Fibroblast of lung (primary cell): ENCODE results near the gene FAHD2A. TPM values are rescaled to one million over a fixed set of nuclear protein-coding genes. Genes with fewer than 3 reads are reported as not detected.

Experiments used
- DNase-seq, 2 donors: peaks; one replicate each; pipeline versions ENCODE4 v3.0.0 to v3.0.0-alpha.2; 2010; ENCODE audit warnings: low read depth in 2 of 2
- H2AFZ ChIP-seq: 2 replicates; pipeline ENCODE4 v1.5.1; 2012; ENCODE audit warnings: low read length, control low read depth, inconsistent platforms
- H3K27ac ChIP-seq: 2 replicates; pipeline ENCODE4 v1.5.1; 2011; ENCODE audit warnings: low read length, control low read depth; ENCODE audit not compliant: insufficient read depth
- H3K27me3 ChIP-seq: 2 replicates; pipeline ENCODE4 v1.5.1; 2011; ENCODE audit warnings: mild to moderate bottlenecking, low read length; ENCODE audit not compliant: control insufficient read depth, insufficient read depth
- H3K36me3 ChIP-seq: 2 replicates; pipeline ENCODE4 v1.5.1; 2011; ENCODE audit warnings: low read length; ENCODE audit not compliant: control insufficient read depth, insufficient read depth
- H3K4me1 ChIP-seq: 2 replicates; pipeline ENCODE4 v1.5.1; 2011; ENCODE audit warnings: low read length; ENCODE audit not compliant: control insufficient read depth, insufficient read depth; ENCODE audit errors: extremely low read depth
- H3K4me2 ChIP-seq: 2 replicates; pipeline ENCODE4 v1.5.1; 2011; ENCODE audit warnings: low read length, control low read depth; ENCODE audit not compliant: insufficient read depth; ENCODE audit errors: extremely low read depth
- H3K4me3 ChIP-seq, 4 experiments: fragments of 200-600 bp in 1 of 4; sonication (generic) in 1 of 4; replicated peaks in 1 of 4; 2 replicates each; pipeline ENCODE4 v1.5.1; 2011 to 2016; ENCODE audit warnings: low read length in 4 of 4, low read depth in 3 of 4, mild to moderate bottlenecking in 3 of 4, control low read depth in 2 of 4, inconsistent platforms in 1 of 4, mixed read lengths in 1 of 4; ENCODE audit not compliant: insufficient read depth in 1 of 4; ENCODE audit errors: control extremely low read depth in 1 of 4
- H3K79me2 ChIP-seq: 2 replicates; pipeline ENCODE4 v1.5.1; 2012; ENCODE audit warnings: mild to moderate bottlenecking, low read length, inconsistent platforms; ENCODE audit not compliant: control insufficient read depth, insufficient read depth
- H3K9ac ChIP-seq: 2 replicates; pipeline ENCODE4 v1.5.1; 2011; ENCODE audit warnings: mild to moderate bottlenecking, low read length, control low read depth; ENCODE audit not compliant: insufficient read depth
- H3K9me3 ChIP-seq: 2 replicates; pipeline ENCODE4 v1.5.1; 2012; ENCODE audit warnings: low read depth, low read length; ENCODE audit not compliant: control insufficient read depth, insufficient read depth
- H4K20me1 ChIP-seq: 2 replicates; pipeline ENCODE4 v1.5.1; 2011; ENCODE audit warnings: low read length; ENCODE audit not compliant: control insufficient read depth, insufficient read depth; ENCODE audit errors: extremely low read depth
- CTCF ChIP-seq, 2 donors: IDR thresholded peaks in 1 of 2; conservative IDR thresholded peaks in 1 of 2; 1 replicate in 1 of 2; 2 replicates in 1 of 2; pipeline ENCODE4 v1.5.1; 2011 to 2012; ENCODE audit warnings: low read length in 2 of 2, control low read depth in 1 of 2, inconsistent platforms in 1 of 2, low read depth in 1 of 2, mild to moderate bottlenecking in 1 of 2
- EZH2 ChIP-seq: IDR thresholded peaks from 2 replicates; pipeline ENCODE4 v1.5.1; 2012; ENCODE audit warnings: low read length, control low read depth, mild to moderate bottlenecking; ENCODE audit errors: missing control alignments
- polyA plus RNA-seq, 2 donors: library from polyadenylated mRNA; depleted of rRNA in 1 of 2; stranded (reverse) in 1 of 2; unstranded in 1 of 2; fragments of >200 nt; gene quantifications; 2 replicates each; pipeline ENCODE4 v1.2.1, GENCODE V29; 2011 to 2012; ENCODE audit warnings: missing spikeins in 1 of 2
- total RNA-seq: library from RNA; depleted of rRNA; stranded (reverse); fragments of >200 nt; gene quantifications from 2 replicates; pipeline ENCODE4 v1.2.1, GENCODE V29; 2014

The FAHD2A gene
- total and polyA plus RNA-seq, 2 donors (not counting 1 experiment from before 2014, with no cell fraction given), result 22.1 to 32.5 TPM

DNA sequence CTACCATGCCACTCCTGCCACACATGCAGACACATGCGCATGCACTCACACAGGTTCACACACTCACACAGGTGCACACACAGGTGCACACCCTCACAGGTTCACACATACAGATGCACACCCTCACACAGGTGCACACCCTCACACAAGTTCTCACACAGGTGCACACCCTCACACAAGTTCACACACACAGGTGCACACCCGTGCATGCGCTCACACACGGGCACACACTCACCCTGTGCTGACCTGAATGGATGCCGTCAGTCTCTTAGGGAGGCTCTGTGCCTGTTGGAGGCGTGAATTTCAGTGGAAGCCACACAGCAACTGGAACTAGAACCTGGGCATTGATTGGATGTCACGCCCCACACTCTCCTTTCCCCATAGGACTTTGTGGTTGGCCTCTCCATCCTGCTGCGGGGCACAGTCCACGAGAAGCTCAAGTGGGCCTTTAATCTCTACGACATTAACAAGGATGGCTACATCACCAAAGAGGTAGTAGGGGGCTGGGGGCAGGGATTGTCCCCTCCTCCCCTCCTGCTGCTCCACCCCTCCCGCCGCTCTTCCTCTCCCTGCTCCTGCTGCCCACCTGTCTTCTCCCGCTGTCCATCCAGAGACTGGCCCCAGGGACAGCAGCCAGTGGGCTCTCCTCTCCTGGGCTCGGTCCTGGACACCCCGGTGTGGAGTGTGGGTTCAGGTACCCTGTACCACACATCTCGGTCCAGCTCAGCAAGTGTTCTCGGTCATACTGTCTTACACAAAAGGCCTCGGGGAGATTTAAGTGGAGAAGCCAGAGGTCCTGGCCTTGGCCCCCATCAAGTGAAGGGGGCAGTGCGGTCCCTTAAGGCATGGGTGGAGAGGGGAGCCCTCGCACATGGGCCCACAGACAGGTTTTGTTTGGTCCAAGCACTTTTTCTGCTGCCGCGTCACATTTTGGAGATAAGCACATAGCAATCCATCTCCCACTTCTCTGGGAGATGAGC is 21.0 kb upstream of the FAHD2A start:
- Histone ChIP-seq H3K79me2 (no peaks in the 10 kb centered on the region), H3K4me1 (no peaks in the 10 kb centered on the region), H2AFZ (no peak overlapping the region), H3K4me2 (no peak overlapping the region), H3K9me3 (no peaks in the 10 kb centered on the region), H4K20me1 (no peaks in the 10 kb centered on the region), H3K36me3 (no peaks in the 10 kb centered on the region), H3K27ac (no peak overlapping the region), H3K4me3 (no peak overlapping the region), H3K27me3 (no peaks in the 10 kb centered on the region), H3K9ac (no peak overlapping the region)
- DNase-seq, result no peak
- TF ChIP-seq CTCF (conservative IDR thresholded peaks at IDR 0.05 in 1 of 2, IDR thresholded peaks at IDR 0.05 in 1 of 2; ENCODE audit: low read depth in 1 of 2, low read length in 2 of 2) (no peak), EZH2 (no peak)

- H3K4me2 ChIP-seq, result no peak overlapping the region
- H3K4me3 ChIP-seq, result no peak overlapping the region
- no peaks in the 10 kb centered on the region for H4K20me1 ChIP-seq
- TF ChIP-seq CTCF (conservative IDR thresholded peaks at IDR 0.05 in 1 of 2, IDR thresholded peaks at IDR 0.05 in 1 of 2; ENCODE audit: low read depth in 1 of 2, low read length in 2 of 2) (no peak), EZH2 (no peak)
- H2AFZ ChIP-seq, result no peak overlapping the region
- no peaks in the 10 kb centered on the region for H3K4me1 ChIP-seq
- H3K36me3 ChIP-seq, result no peaks in the 10 kb centered on the region
- DNase-seq, result no peak
- no peaks in the 10 kb centered on the region for H3K27me3 ChIP-seq
- no peaks in the 10 kb centered on the region for H3K79me2 ChIP-seq
- H3K27ac ChIP-seq, result no peak overlapping the region
- no peaks in the 10 kb centered on the region for H3K9me3 ChIP-seq
- H3K9ac ChIP-seq, result no peak overlapping the region
Measured at GRCh38 chr2:95382192-95382591, 20.3 kb upstream of the FAHD2A start.

GRCh38 chr2:95382686-95383634 is 19.5 kb upstream of the FAHD2A start:
- no peak for DNase-seq
- Histone ChIP-seq H3K9ac (no peak overlapping the region), H3K4me3 (no peak overlapping the region), H3K4me2 (no peak overlapping the region), H4K20me1 (no peaks in the 10 kb centered on the region), H3K27ac (no peak overlapping the region), H3K27me3 (no peaks in the 10 kb centered on the region), H3K36me3 (no peaks in the 10 kb centered on the region), H3K9me3 (no peaks in the 10 kb centered on the region), H3K79me2 (no peaks in the 10 kb centered on the region), H2AFZ (no peak overlapping the region), H3K4me1 (no peaks in the 10 kb centered on the region)
- no peak for TF ChIP-seq CTCF (conservative IDR thresholded peaks at IDR 0.05 in 1 of 2, IDR thresholded peaks at IDR 0.05 in 1 of 2; ENCODE audit: low read depth in 1 of 2, low read length in 2 of 2)
- TF ChIP-seq EZH2, result no peak
